H1 (cell line): ENCODE results near the gene PINK1. TPM values are rescaled to one million over a fixed set of nuclear protein-coding genes. Genes with fewer than 3 reads are reported as not detected.

Experiments used
- CTCF ChIA-PET: fragments of 300-600 bp; sonication (Branson Sonifier 250); formaldehyde crosslinking; loops from one replicate; lab custom pipeline; 2021; ENCODE audit not compliant: partially characterized antibody; lab: Charles Lee
- POLR2A ChIA-PET: fragments of 300-600 bp; sonication (Branson Sonifier 250); formaldehyde crosslinking; loops from one replicate; lab custom pipeline; 2021; ENCODE audit warnings: inconsistent platforms; ENCODE audit not compliant: partially characterized antibody; lab: Charles Lee
- DNase-seq, 2 experiments: peaks; one replicate each; pipeline versions ENCODE4 v3.0.0 to v3.0.0-alpha.2; 2010 to 2022; ENCODE audit warnings: low spot score in 2 of 2, low read depth in 1 of 2, mixed read lengths in 1 of 2
- FAIRE-seq: peaks from 2 replicates; lab custom pipeline; 2011; peaks lifted over from hg19 to GRCh38; lab: Jason Lieb, UNC
- H2AFZ ChIP-seq: 2 replicates; pipeline ENCODE4 v1.8.1; 2012; ENCODE audit warnings: low read length, inconsistent platforms
- H2AK5ac ChIP-seq: 2 replicates; pipeline ENCODE4 v1.6.1; 2013; ENCODE audit warnings: low read depth, low read length
- H2BK120ac ChIP-seq: replicated peaks from 2 replicates; pipeline ENCODE3; 2013; ENCODE audit warnings: low read depth, low read length, inconsistent platforms
- H2BK12ac ChIP-seq: 2 replicates; pipeline ENCODE4 v1.6.1; 2013; ENCODE audit warnings: low read depth, low read length
- H2BK15ac ChIP-seq: 2 replicates; pipeline ENCODE4 v1.6.1; 2013; ENCODE audit warnings: low read length
- H2BK20ac ChIP-seq: 2 replicates; pipeline ENCODE4 v1.6.1; 2013; ENCODE audit warnings: low read length
- H2BK5ac ChIP-seq: 2 replicates; pipeline ENCODE4 v1.6.1; 2013; ENCODE audit warnings: low read depth, low read length
- H3K14ac ChIP-seq: 2 replicates; pipeline ENCODE4 v1.6.1; 2013; ENCODE audit warnings: inconsistent platforms; ENCODE audit not compliant: insufficient read length
- H3K18ac ChIP-seq: 2 replicates; pipeline ENCODE4 v1.6.1; 2013; ENCODE audit warnings: low read length; ENCODE audit errors: extremely low read depth
- H3K23ac ChIP-seq: 2 replicates; pipeline ENCODE4 v1.6.1; 2013; ENCODE audit warnings: inconsistent platforms; ENCODE audit not compliant: insufficient read length
- H3K23me2 ChIP-seq: 2 replicates; pipeline ENCODE4 v1.6.1; 2013; ENCODE audit warnings: low read depth, low read length
- H3K27ac ChIP-seq: 2 replicates; pipeline ENCODE4 v1.6.1; 2011; ENCODE audit warnings: low read depth, low read length, inconsistent platforms
- H3K27me3 ChIP-seq, 4 experiments: replicated peaks in 1 of 4; 1 replicate in 1 of 4; 2 replicates in 3 of 4; pipeline versions ENCODE4 v1.6.1 to v1.8.1; 2011 to 2013; ENCODE audit warnings: low read length in 3 of 4, mild to moderate bottlenecking in 3 of 4, inconsistent platforms in 2 of 4, mixed read lengths in 2 of 4, moderate library complexity in 1 of 4; ENCODE audit not compliant: control insufficient read depth in 3 of 4, insufficient read depth in 3 of 4; ENCODE audit errors: extremely low read depth in 1 of 4
- H3K36me3 ChIP-seq, 4 experiments: 2 replicates each; pipeline versions ENCODE4 v1.6.1 to v1.8.1; 2011 to 2013; ENCODE audit warnings: mild to moderate bottlenecking in 4 of 4, low read length in 3 of 4, moderate library complexity in 2 of 4, control low read depth in 1 of 4, inconsistent platforms in 1 of 4; ENCODE audit not compliant: insufficient read depth in 4 of 4, control insufficient read depth in 2 of 4
- H3K4ac ChIP-seq: replicated peaks from 2 replicates; pipeline ENCODE3; 2013; ENCODE audit warnings: low read length, low read depth, mixed read lengths, inconsistent platforms; ENCODE audit not compliant: insufficient read length
- H3K4me1 ChIP-seq, 4 experiments: replicated peaks in 1 of 4; 1 replicate in 1 of 4; 2 replicates in 3 of 4; pipeline versions ENCODE4 v1.6.1 to v1.8.1; 2011 to 2013; ENCODE audit warnings: low read length in 3 of 4, inconsistent platforms in 2 of 4, mixed read lengths in 1 of 4; ENCODE audit not compliant: insufficient read depth in 4 of 4, control insufficient read depth in 3 of 4
- H3K4me2 ChIP-seq, 2 experiments: 2 replicates each; pipeline versions ENCODE4 v1.6.1 to v1.8.1; 2011 to 2013; ENCODE audit warnings: low read depth in 2 of 2, low read length in 2 of 2, control low read depth in 1 of 2, inconsistent platforms in 1 of 2, mild to moderate bottlenecking in 1 of 2; ENCODE audit not compliant: insufficient read depth in 1 of 2
- H3K4me3 ChIP-seq, 4 experiments: fragments of 200-600, 300-600 bp in 1 of 4; sonication (generic), shearing (Covaris generic), sonication (Bioruptor Twin) in 1 of 4; 2 replicates each; pipeline versions ENCODE4 v1.5.1 to v1.8.1; 2011 to 2016; ENCODE audit warnings: low read length in 4 of 4, low read depth in 3 of 4, control low read depth in 2 of 4, inconsistent platforms in 2 of 4, mild to moderate bottlenecking in 2 of 4, mixed read lengths in 1 of 4, moderate library complexity in 1 of 4; ENCODE audit not compliant: insufficient read depth in 2 of 4; ENCODE audit errors: extremely low read depth in 1 of 4
- H3K56ac ChIP-seq: replicated peaks from 2 replicates; pipeline ENCODE3; 2013; ENCODE audit warnings: low read depth, mild to moderate bottlenecking, mixed read lengths, low read length, inconsistent platforms; ENCODE audit not compliant: insufficient read length
- H3K79me1 ChIP-seq: 2 replicates; pipeline ENCODE4 v1.6.1; 2013; ENCODE audit warnings: low read depth, low read length, control low read depth
- H3K79me2 ChIP-seq, 2 experiments: 2 replicates each; pipeline versions ENCODE4 v1.6.1 to v1.8.1; 2012 to 2013; ENCODE audit warnings: low read length in 2 of 2, mild to moderate bottlenecking in 2 of 2, inconsistent platforms in 1 of 2; ENCODE audit not compliant: insufficient read depth in 2 of 2, control insufficient read depth in 1 of 2
- H3K9ac ChIP-seq, 4 experiments: replicated peaks in 1 of 4; 1 replicate in 1 of 4; 2 replicates in 3 of 4; pipeline versions ENCODE4 v1.6.1 to v1.8.1; 2011 to 2013; ENCODE audit warnings: low read depth in 3 of 4, low read length in 3 of 4, control low read depth in 2 of 4, mild to moderate bottlenecking in 2 of 4, moderate library complexity in 2 of 4, inconsistent platforms in 1 of 4; ENCODE audit errors: extremely low read depth in 1 of 4
- H3K9me3 ChIP-seq, 2 experiments: 2 replicates each; pipeline versions ENCODE4 v1.6.1 to v1.8.1; 2012 to 2013; ENCODE audit warnings: mild to moderate bottlenecking in 2 of 2, moderate library complexity in 2 of 2, control low read depth in 1 of 2, inconsistent platforms in 1 of 2, low read depth in 1 of 2, low read length in 1 of 2, mixed read lengths in 1 of 2; ENCODE audit not compliant: insufficient read depth in 2 of 2
- H4K20me1 ChIP-seq, 2 experiments: replicated peaks in 1 of 2; 2 replicates each; pipeline versions ENCODE3 to v1.8.1; 2011 to 2013; ENCODE audit warnings: inconsistent platforms in 2 of 2, low read length in 2 of 2, mild to moderate bottlenecking in 1 of 2; ENCODE audit not compliant: insufficient read depth in 2 of 2, control insufficient read depth in 1 of 2
- H4K5ac ChIP-seq: 2 replicates; pipeline ENCODE4 v1.6.1; 2013; ENCODE audit warnings: low read length, low read depth, mixed read lengths, inconsistent platforms; ENCODE audit not compliant: insufficient read length
- H4K8ac ChIP-seq: 2 replicates; pipeline ENCODE4 v1.8.0; 2013; ENCODE audit warnings: mild to moderate bottlenecking, moderate library complexity, low read length, inconsistent platforms; ENCODE audit not compliant: insufficient read depth; ENCODE audit errors: extremely low read depth
- H4K91ac ChIP-seq: replicated peaks from 2 replicates; pipeline ENCODE3; 2013; ENCODE audit warnings: low read length, mixed read lengths, inconsistent platforms; ENCODE audit not compliant: insufficient read length
- BCL11A ChIP-seq, 2 experiments: IDR thresholded peaks; one replicate each; pipeline ENCODE4 v1.6.1; 2011; ENCODE audit warnings: low read depth in 2 of 2, low read length in 2 of 2, mild to moderate bottlenecking in 2 of 2
- CEBPB ChIP-seq: IDR thresholded peaks from 2 replicates; pipeline ENCODE4 v1.6.1; 2012; ENCODE audit warnings: low read depth, low read length
- FOSL1 ChIP-seq: IDR thresholded peaks from 2 replicates; pipeline ENCODE4 v1.6.1; 2011; ENCODE audit warnings: mild to moderate bottlenecking, low read depth, low read length, moderate library complexity; ENCODE audit not compliant: insufficient read depth
- SIRT6 ChIP-seq: IDR thresholded peaks from one replicate; pipeline ENCODE4 v1.7.1; 2012; ENCODE audit warnings: low read length, inconsistent platforms
- SP1 ChIP-seq: IDR thresholded peaks from 2 replicates; pipeline ENCODE4 v1.6.1; 2011; ENCODE audit warnings: low read depth, low read length
- ZNF274 ChIP-seq: IDR thresholded peaks from 2 replicates; pipeline ENCODE4 v1.7.0; 2012; ENCODE audit warnings: low read length, borderline replicate concordance; ENCODE audit errors: extremely low read depth
- WGBS, 2 experiments: shearing (Covaris generic) in 1 of 2; methylation state at CpG; one replicate each; pipeline versions ENCODE4 v1.1.6 to v1.1.7; 2013 to 2015; ENCODE audit warnings: low lambda C conversion rate in 2 of 2, mixed read lengths in 2 of 2, inconsistent platforms in 1 of 2, low coverage in 1 of 2, missing lambda C conversion rate in 1 of 2; ENCODE audit not compliant: insufficient replicate concordance in 2 of 2, insufficient coverage in 1 of 2, insufficient read length in 1 of 2; ENCODE audit errors: extremely low coverage in 1 of 2, missing lambda C conversion rate in 1 of 2; 5-methylcytosine and 5-hydroxymethylcytosine counted together
- polyA plus RNA-seq, 7 experiments: library from polyadenylated mRNA; depleted of rRNA in 3 of 7; stranded (reverse) in 5 of 7; unstranded in 2 of 7; fragments of >200 nt in 5 of 7; fragments of 200-250 nt in 2 of 7; gene quantifications; 1 replicate in 5 of 7; 2 replicates in 1 of 7; 4 replicates in 1 of 7; pipeline versions ENCODE4 v1.2.1 to v1.2.3, GENCODE V29; 2011 to 2013; ENCODE audit warnings: missing spikeins in 2 of 7, mixed read lengths in 2 of 7
- total RNA-seq: library from RNA; stranded (reverse); fragmentation: NEBNext Ultra II Directional; extraction: Animal tissue kit (Norgen Biotek cat#: 25700); gene quantifications from 2 replicates; pipeline ENCODE4 v1.2.1, GENCODE V29; 2021

Gene PINK1
- total and polyA plus RNA-seq, 2 of the 8 experiments (the other 6 are each of a cell fraction or from before 2014, with no cell fraction given) = 16.1 to 19.3 TPM

GRCh38 chr1:20663969-20664715 is 30.9 kb downstream of the PINK1 start:
- H3K56ac ChIP-seq = no peak overlapping the region
- TF ChIP-seq SIRT6 = no peak
- no peak for TF ChIP-seq ZNF274
- TF ChIP-seq FOSL1 = no peak
- TF ChIP-seq BCL11A (IDR thresholded peaks at IDR 0.05; ENCODE audit: low read depth in 2 of 2, low read length in 2 of 2) = no peak
- TF ChIP-seq SP1 = no peak
- TF ChIP-seq CEBPB = no peak
- no peak overlapping the region for H4K91ac ChIP-seq
- POLR2A ChIA-PET = interaction anchor here (0.9 to 2.0 kb wide), 3 partner anchors 9 to 123 kb away, joined by 3 to 5 read pairs (median 4); partner anchors contain the start of gene HP1BP3
- no peak overlapping the region for H3K18ac ChIP-seq
- H3K79me1 ChIP-seq = 0 out of 2 replicates have a peak, but pooled peaks cover 3% of the 10 kb centered on the region
- H3K27me3 ChIP-seq = no peaks in the 10 kb centered on the region
- no peak overlapping the region for H2AFZ ChIP-seq
- H2BK120ac ChIP-seq = no peak overlapping the region
- no peak overlapping the region for H3K27ac ChIP-seq
- WGBS, 2 experiments = 81% methylated on average over 8 of the region's 12 CpGs; no CpG with 5 or more reads in 1 of the 2 experiments
- H3K9ac ChIP-seq = no peak overlapping the region
- H4K5ac ChIP-seq = no peak overlapping the region
- no peak for FAIRE-seq
- H2AK5ac ChIP-seq = no peak overlapping the region
- no peak overlapping the region for H2BK20ac ChIP-seq
- no peak overlapping the region for H3K23ac ChIP-seq
- H2BK12ac ChIP-seq = no peak overlapping the region
- 0 out of 8 replicates have a peak, but pooled peaks cover 0 to 4% (median 0%) of the 10 kb centered on the region in 4 experiments for H3K36me3 ChIP-seq
- H2BK15ac ChIP-seq = no peak overlapping the region
- CTCF ChIA-PET = interaction anchor here (0.9 to 1.9 kb wide), 10 partner anchors 9 to 288 kb away, joined by 3 to 10 read pairs (median 3); no protein-coding TSS in a partner anchor
- H3K4ac ChIP-seq = no peak overlapping the region
- H3K9me3 ChIP-seq = no peaks in the 10 kb centered on the region; a peak in 1 of 4 replicates
- no peak overlapping the region for H3K14ac ChIP-seq
- H4K20me1 ChIP-seq = peaks cover 0 to 1% of the 10 kb centered on the region in 2 experiments
- peaks cover 0 to 9% (median 4%) of the 10 kb centered on the region in 4 experiments; a peak in 4 of 7 replicates for H3K4me1 ChIP-seq
- H3K23me2 ChIP-seq = peaks cover 12% of the 10 kb centered on the region
- H3K4me2 ChIP-seq = no peak overlapping the region
- DNase-seq = no peak
- H2BK5ac ChIP-seq = no peak overlapping the region
- H4K8ac ChIP-seq = peak overlapping the region; percentile 85; the same call in 1 of the 2 replicates
- no peak overlapping the region for H3K4me3 ChIP-seq
- peaks cover 9 to 20% of the 10 kb centered on the region in 2 experiments for H3K79me2 ChIP-seq
